Activated naive CD4-positive, alpha-beta T cell treated with anti-CD3 and anti-CD28 coated beads, Interleukin-2, amount 50 U/mL, for 72 hours (primary cell): ENCODE results near the gene SLC39A8. TPM values are rescaled to one million over a fixed set of nuclear protein-coding genes. Genes with fewer than 3 reads are reported as not detected.
A peak's percentile ranks its signal among the peaks of the same experiment; 100 is the strongest.

ENCODE experiments used
- ATAC-seq, 2 donors: fragments of 150-1000 bp; cut with Tn5 transposase; 2 replicates each; pipeline ENCODE4 v1.10.0; 2021; ENCODE audit warnings: mild to moderate bottlenecking in 2 of 2, moderate library complexity in 2 of 2
- DNase-seq, 2 donors: peaks; one replicate each; pipeline ENCODE4 v3.0.0; 2021 to 2022; ENCODE audit warnings: low spot score in 2 of 2
- H3K27ac Mint-ChIP-seq, 2 donors: one replicate each; pipeline ENCODE4 v1.8.0; 2022; ENCODE audit warnings: mild to moderate bottlenecking in 2 of 2, mixed read lengths in 2 of 2
- H3K36me3 Mint-ChIP-seq, 2 donors: one replicate each; pipeline ENCODE4 v1.8.0; 2022; ENCODE audit warnings: mixed read lengths in 2 of 2
- H3K9me3 Mint-ChIP-seq, 2 donors: one replicate each; pipeline ENCODE4 v1.8.0; 2022; ENCODE audit warnings: mixed read lengths in 2 of 2
- total RNA-seq, 2 donors: library from RNA; stranded (reverse); gene quantifications; one replicate each; pipeline ENCODE4 v1.2.3, GENCODE V29; 2022

SLC39A8 gene
- total RNA-seq, 2 donors from 2014 or later: 37.4 to 41.9 TPM

GRCh38 chr4:102345795-102346100 lies 466 bp upstream of the SLC39A8 start:
- Mint-ChIP-seq H3K36me3 (peaks cover 6 to 9% of the 10 kb centered on the region in 2 donors), H3K27ac (peak overlapping the region; percentile 84 to 96), H3K9me3 (no peaks in the 10 kb centered on the region)
- DNase-seq (no peak), ATAC-seq (no peak)

- peaks cover 9 to 10% of the 10 kb centered on the region in 2 donors for H3K36me3 Mint-ChIP-seq
- H3K9me3 Mint-ChIP-seq: no peaks in the 10 kb centered on the region
- peak overlapping the region; percentile 84 to 96 for H3K27ac Mint-ChIP-seq
- ATAC-seq: peak; percentile 65 to 71
- DNase-seq: peak; percentile 70 to 85
Observed at GRCh38 chr4:102344520-102344953, 745 bp downstream of the SLC39A8 start.

DNA sequence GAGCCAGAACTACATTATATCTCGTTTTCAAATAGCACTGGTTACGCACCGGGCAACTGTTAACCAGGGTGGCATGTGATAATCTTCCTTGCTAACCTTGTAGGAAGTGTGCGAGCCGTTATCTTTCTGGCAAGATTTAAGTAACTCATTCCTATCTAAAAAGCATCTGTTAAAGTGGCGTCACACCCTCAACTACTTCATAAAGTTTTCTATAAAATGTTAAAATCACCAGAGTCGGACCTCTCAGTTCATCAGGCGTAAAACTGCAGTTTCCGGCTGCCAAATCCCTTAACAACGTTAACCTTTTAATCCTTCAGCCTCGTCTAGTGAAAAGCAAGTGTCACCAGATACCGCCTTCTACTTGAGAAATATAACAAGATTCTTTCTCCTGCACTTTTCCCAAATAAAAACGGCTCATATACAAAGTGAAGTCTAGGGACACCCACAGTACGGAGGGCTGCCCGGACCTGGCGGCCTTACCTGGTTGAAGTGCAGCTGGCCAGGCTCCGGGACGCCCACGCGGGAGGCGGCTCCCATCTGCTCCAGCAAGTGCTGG lies 1.2 kb downstream of the SLC39A8 start:
- no peaks in the 10 kb centered on the region for H3K9me3 Mint-ChIP-seq
- peak in 1 of 2 donors; percentile 69 for DNase-seq
- H3K27ac Mint-ChIP-seq: peak overlapping the region; percentile 84 to 93
- peaks cover 10 to 14% of the 10 kb centered on the region in 2 donors for H3K36me3 Mint-ChIP-seq
- ATAC-seq: peak; percentile 30 to 39

GRCh38 chr4:102342404-102343074 lies 2.7 kb downstream of the SLC39A8 start:
- no peaks in the 10 kb centered on the region for H3K9me3 Mint-ChIP-seq
- peaks cover 10 to 15% of the 10 kb centered on the region in 2 donors for H3K36me3 Mint-ChIP-seq
- DNase-seq (no peak), ATAC-seq (no peak)
- H3K27ac Mint-ChIP-seq: peak overlapping the region in 1 of 2 donors; percentile 36

GRCh38 chr4:102341201-102341600 lies 4.1 kb downstream of the SLC39A8 start:
- peaks cover 10 to 15% of the 10 kb centered on the region in 2 donors for H3K36me3 Mint-ChIP-seq
- DNase-seq (no peak), ATAC-seq (no peak)

GRCh38 chr4:102339018-102339417 lies 6.3 kb downstream of the SLC39A8 start:
- Mint-ChIP-seq H3K27ac (no peak overlapping the region), H3K36me3 (peaks cover 8 to 15% of the 10 kb centered on the region in 2 donors), H3K9me3 (no peaks in the 10 kb centered on the region)
- no peak for DNase-seq
- no peak for ATAC-seq

More at GRCh38 chr4:102341201-102341600, 4.1 kb downstream of the SLC39A8 start:
- no peak overlapping the region for H3K27ac Mint-ChIP-seq
- no peaks in the 10 kb centered on the region for H3K9me3 Mint-ChIP-seq

- ATAC-seq: no peak
- Mint-ChIP-seq H3K27ac (no peak overlapping the region), H3K9me3 (no peaks in the 10 kb centered on the region), H3K36me3 (peaks cover 5 to 13% of the 10 kb centered on the region in 2 donors)
- DNase-seq: no peak
Observed at GRCh38 chr4:102338405-102338804, 6.9 kb downstream of the SLC39A8 start.

GRCh38 chr4:102335616-102336015 lies 9.7 kb downstream of the SLC39A8 start:
- no peak for DNase-seq
- Mint-ChIP-seq H3K36me3 (peaks cover 3 to 13% of the 10 kb centered on the region in 2 donors), H3K27ac (peak overlapping the region in 1 of 2 donors; percentile 42), H3K9me3 (no peaks in the 10 kb centered on the region)
- peak; percentile 64 to 74 for ATAC-seq

GRCh38 chr4:102334624-102335023 lies 10.7 kb downstream of the SLC39A8 start:
- DNase-seq (no peak), ATAC-seq (no peak)
- Mint-ChIP-seq H3K27ac (no peak overlapping the region), H3K36me3 (peaks cover 0 to 13% of the 10 kb centered on the region in 2 donors), H3K9me3 (no peaks in the 10 kb centered on the region)

- H3K9me3 Mint-ChIP-seq: no peaks in the 10 kb centered on the region
- DNase-seq: no peak
- H3K27ac Mint-ChIP-seq: no peak overlapping the region
- H3K36me3 Mint-ChIP-seq: peaks cover 0 to 6% of the 10 kb centered on the region in 2 donors
- ATAC-seq: no peak
Observed at GRCh38 chr4:102333787-102334186, 11.5 kb downstream of the SLC39A8 start.

GRCh38 chr4:102328045-102328444 lies 17.2 kb downstream of the SLC39A8 start:
- Mint-ChIP-seq H3K36me3 (no peaks in the 10 kb centered on the region), H3K27ac (no peak overlapping the region), H3K9me3 (no peaks in the 10 kb centered on the region)
- ATAC-seq (no peak), DNase-seq (no peak)

- H3K27ac Mint-ChIP-seq: no peak overlapping the region
- no peak for DNase-seq
- H3K36me3 Mint-ChIP-seq: no peaks in the 10 kb centered on the region
- no peak for ATAC-seq
- no peaks in the 10 kb centered on the region for H3K9me3 Mint-ChIP-seq
Observed at GRCh38 chr4:102326951-102327350, 18.3 kb downstream of the SLC39A8 start.

- ATAC-seq (peak in 1 of 2 donors; percentile 20), DNase-seq (no peak)
- H3K27ac Mint-ChIP-seq: no peak overlapping the region
- no peaks in the 10 kb centered on the region for H3K9me3 Mint-ChIP-seq
- H3K36me3 Mint-ChIP-seq: no peaks in the 10 kb centered on the region
Observed at GRCh38 chr4:102324730-102325129, 20.6 kb downstream of the SLC39A8 start.

DNA sequence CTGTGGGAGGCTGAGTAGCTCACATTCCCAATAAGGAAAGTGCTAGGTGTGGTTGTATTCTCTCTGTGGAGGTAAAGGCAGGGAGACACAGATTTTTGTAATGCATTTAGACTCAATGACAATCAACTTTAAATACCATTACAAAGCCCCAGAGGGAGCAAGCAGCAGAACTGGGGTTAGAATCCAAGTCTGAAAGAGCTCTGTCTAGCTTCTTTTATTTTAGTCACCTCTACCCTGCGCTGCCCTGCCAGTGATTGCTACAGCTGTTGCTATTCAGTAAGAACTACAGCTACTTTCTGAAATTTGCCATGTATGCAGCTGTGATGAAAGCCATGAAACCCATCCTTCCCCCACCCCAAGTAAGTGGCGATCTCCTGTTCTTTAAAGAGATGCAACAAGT lies 22.5 kb downstream of the SLC39A8 start:
- Mint-ChIP-seq H3K36me3 (no peaks in the 10 kb centered on the region), H3K9me3 (no peaks in the 10 kb centered on the region), H3K27ac (no peak overlapping the region)
- ATAC-seq: no peak
- no peak for DNase-seq

DNA sequence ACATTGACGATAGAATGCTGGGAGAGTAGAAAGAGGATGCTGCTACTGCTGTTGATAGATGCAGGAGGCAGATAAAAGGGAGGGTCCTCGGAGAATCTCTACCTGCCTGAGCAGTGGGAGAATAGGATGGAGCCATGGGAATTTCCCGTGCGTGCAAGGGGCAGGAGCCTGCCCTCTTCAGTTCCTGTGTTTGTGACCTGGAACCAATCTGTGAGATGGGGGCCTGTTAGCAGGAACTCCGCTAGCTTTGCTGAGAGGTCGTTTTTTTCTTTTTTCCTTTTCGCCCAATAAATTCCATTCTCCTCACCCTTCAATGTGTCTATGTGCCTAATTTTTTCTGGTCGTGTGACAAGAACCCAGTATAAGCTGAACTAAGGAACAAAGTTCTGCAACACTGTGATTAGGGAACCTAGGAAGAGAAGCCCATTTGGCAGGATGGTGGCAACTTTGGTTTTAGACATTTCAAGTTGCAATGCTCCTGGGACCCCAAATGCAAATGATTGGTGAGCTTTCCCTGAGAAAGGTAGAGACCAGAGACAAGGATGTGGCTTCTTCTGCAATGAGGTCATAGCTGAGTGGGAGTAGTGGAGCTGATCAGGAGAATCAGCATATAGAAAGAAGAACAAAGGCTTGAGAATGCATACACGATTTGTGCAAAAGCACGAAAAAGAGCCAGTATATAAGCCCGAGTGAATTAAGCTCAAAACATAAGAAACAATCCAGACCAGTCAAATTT lies 23.9 kb downstream of the SLC39A8 start:
- no peak for DNase-seq

DNA sequence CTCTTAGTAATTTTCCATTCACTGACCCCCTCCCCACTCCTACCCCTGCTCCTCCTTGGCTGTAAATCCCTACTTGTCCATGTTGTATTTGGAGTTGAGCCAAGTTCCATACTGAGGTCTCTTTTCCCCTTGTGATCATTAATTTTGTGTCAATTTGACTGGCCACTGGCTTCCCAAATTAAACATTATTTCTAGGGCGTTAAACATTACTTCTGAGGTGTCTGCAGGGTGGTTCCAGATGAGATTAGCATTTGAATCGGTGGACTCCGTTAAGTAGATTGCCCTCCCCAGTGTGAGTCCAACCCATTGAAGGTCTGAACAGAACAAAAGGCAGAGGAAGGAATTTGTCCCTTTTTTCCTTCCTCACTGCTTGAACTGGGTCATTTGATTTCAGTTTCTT lies 25.7 kb downstream of the SLC39A8 start:
- no peak overlapping the region for H3K27ac Mint-ChIP-seq
- ATAC-seq: no peak
- no peaks in the 10 kb centered on the region for H3K9me3 Mint-ChIP-seq
- H3K36me3 Mint-ChIP-seq: peaks cover 0 to 2% of the 10 kb centered on the region in 2 donors
- DNase-seq: no peak

More for the DNA sequence above, 23.9 kb downstream of the SLC39A8 start:
- Mint-ChIP-seq H3K27ac (no peak overlapping the region), H3K9me3 (no peaks in the 10 kb centered on the region), H3K36me3 (no peaks in the 10 kb centered on the region)
- ATAC-seq: peak; percentile 20 to 41

DNA sequence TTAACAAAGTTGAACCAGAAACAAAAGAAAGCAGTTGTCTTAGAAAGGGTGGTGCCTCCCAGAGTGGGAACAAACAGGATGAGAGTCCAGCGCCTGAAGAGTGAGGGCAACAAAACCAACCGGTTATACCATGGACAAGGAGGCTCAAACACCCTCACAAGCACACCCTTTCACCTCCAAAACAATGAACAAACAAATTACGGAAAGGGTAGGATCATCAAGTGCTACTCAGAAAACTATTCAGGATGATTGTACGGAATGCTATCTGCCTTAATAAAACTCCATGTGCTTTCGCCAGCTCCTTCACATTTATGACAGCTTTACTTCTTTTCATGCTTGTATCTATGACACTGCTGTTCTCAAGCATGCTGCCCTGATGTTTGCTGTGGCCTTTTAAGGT lies 26.8 kb downstream of the SLC39A8 start:
- Mint-ChIP-seq H3K36me3 (peaks cover 0 to 12% of the 10 kb centered on the region in 2 donors), H3K27ac (no peak overlapping the region), H3K9me3 (no peaks in the 10 kb centered on the region)
- ATAC-seq: no peak
- no peak for DNase-seq
